Activated CD8-positive, alpha-beta T cell treated with anti-CD3 and anti-CD28 coated beads for 36 hours (primary cell): ENCODE measurements around the gene TTLL5. TPM values are rescaled to one million over a fixed set of nuclear protein-coding genes. Genes with fewer than 3 reads are reported as not detected.

Experiments
- ATAC-seq: fragments of 200-7000 bp; cut with Tn5 transposase; one replicate; pipeline ENCODE4 v1.10.0; 2021; ENCODE audit warnings: mild to moderate bottlenecking, moderate library complexity
- CTCF ChIA-PET: fragments of 350-600 bp; sonication (Branson Sonifier 250); formaldehyde crosslinking; loops from one replicate; lab custom pipeline; 2021; ENCODE audit warnings: antibody characterized with exemption; lab: Charles Lee
- POLR2A ChIA-PET: fragments of 350-600 bp; sonication (Branson Sonifier 250); formaldehyde crosslinking; loops from one replicate; lab custom pipeline; 2021; ENCODE audit warnings: antibody characterized with exemption; lab: Charles Lee
- DNase-seq: peaks from one replicate; pipeline ENCODE4 v3.0.0-alpha.2; 2020
- H3K27ac Mint-ChIP-seq: one replicate; pipeline ENCODE4 v1.8.0; 2021; ENCODE audit warnings: mild to moderate bottlenecking, mixed read lengths
- H3K27me3 Mint-ChIP-seq: one replicate; pipeline ENCODE4 v1.8.0; 2021; ENCODE audit warnings: mixed read lengths
- H3K36me3 Mint-ChIP-seq: one replicate; pipeline ENCODE4 v1.8.0; 2021; ENCODE audit warnings: low read depth, mixed read lengths
- H3K4me1 Mint-ChIP-seq: one replicate; pipeline ENCODE4 v1.8.0; 2021; ENCODE audit warnings: low read depth, mixed read lengths
- H3K4me3 Mint-ChIP-seq: one replicate; pipeline ENCODE4 v1.8.0; 2021; ENCODE audit warnings: mild to moderate bottlenecking, moderate library complexity, mixed read lengths
- H3K9me3 Mint-ChIP-seq: one replicate; pipeline ENCODE4 v1.8.0; 2021; ENCODE audit warnings: mixed read lengths
- CTCF ChIP-seq: fragments of 200-600 bp; IDR thresholded peaks from one replicate; pipeline ENCODE4 v1.8.0; 2022; ENCODE audit warnings: antibody characterized with exemption, mild to moderate bottlenecking
- intact Hi-C: fragments of 100-400 bp; cut with micrococcal nuclease; formaldehyde crosslinking; loops from one replicate; pipeline ENCODE4 v1.10.0; 2022
- total RNA-seq, 2 experiments: library from RNA; stranded (reverse); gene quantifications; one replicate each; pipeline ENCODE4 v1.2.3, GENCODE V29; 2021

TTLL5 gene
- total RNA-seq, 2 experiments from 2014 or later = 23.6 to 27.2 TPM

- TF ChIP-seq CTCF = no peak
- ATAC-seq (no peak), DNase-seq (no peak)
- no peak overlapping the region for H3K4me3 Mint-ChIP-seq
- no peaks in the 10 kb centered on the region for H3K27me3 Mint-ChIP-seq
- CTCF ChIA-PET = interaction anchor here (1.3 to 2.4 kb wide), 5 partner anchors 18 to 112 kb away, joined by 3 to 9 read pairs (median 4); no protein-coding TSS in a partner anchor
- H3K4me1 Mint-ChIP-seq = peaks cover 19% of the 10 kb centered on the region
- H3K27ac Mint-ChIP-seq = no peak overlapping the region
- peaks cover 34% of the 10 kb centered on the region for H3K36me3 Mint-ChIP-seq
- intact Hi-C loops = no loop called here
- POLR2A ChIA-PET = interaction anchor here (0.6 to 1.3 kb wide), 2 partner anchors 12 to 138 kb away, joined by 3 to 4 read pairs; partner anchors contain the start of genes ERG28 and TTLL5
- H3K9me3 Mint-ChIP-seq = peaks cover 4% of the 10 kb centered on the region
These were observed 11.7 kb downstream of the TTLL5 start for GRCh38 chr14:75672605-75673192.

GRCh38 chr14:75673345-75674035 lies 12.4 kb downstream of the TTLL5 start:
- peak; percentile 87 for ATAC-seq
- POLR2A ChIA-PET = interaction anchor here (0.6 to 1.3 kb wide), 2 partner anchors 12 to 139 kb away, joined by 3 to 4 read pairs; partner anchors contain the start of genes ERG28 and TTLL5
- intact Hi-C loops = no loop called here

GRCh38 chr14:75675265-75675960 lies 14.4 kb downstream of the TTLL5 start:
- no peaks in the 10 kb centered on the region for H3K27me3 Mint-ChIP-seq
- H3K36me3 Mint-ChIP-seq = peaks cover 23% of the 10 kb centered on the region
- ChIA-PET CTCF (interaction anchor here (1.1 to 1.9 kb wide), 4 partner anchors 9 to 114 kb away, joined by 3 to 9 read pairs (median 4); no protein-coding TSS in a partner anchor), POLR2A (no interaction called here)
- H3K9me3 Mint-ChIP-seq = peaks cover 4% of the 10 kb centered on the region
- ATAC-seq = no peak
- no peak overlapping the region for H3K27ac Mint-ChIP-seq
- DNase-seq = no peak
- peaks cover 17% of the 10 kb centered on the region for H3K4me1 Mint-ChIP-seq
- intact Hi-C loops = no loop called here
- TF ChIP-seq CTCF = no peak
- no peak overlapping the region for H3K4me3 Mint-ChIP-seq

More at GRCh38 chr14:75673345-75674035, 12.4 kb downstream of the TTLL5 start:
- Mint-ChIP-seq H3K27ac (peak overlapping the region; percentile 71), H3K36me3 (peaks cover 34% of the 10 kb centered on the region), H3K4me1 (peaks cover 19% of the 10 kb centered on the region), H3K27me3 (no peaks in the 10 kb centered on the region), H3K9me3 (peaks cover 4% of the 10 kb centered on the region), H3K4me3 (no peak overlapping the region)
- DNase-seq = no peak
- TF ChIP-seq CTCF = no peak
- CTCF ChIA-PET = interaction anchor here (1.3 to 2.4 kb wide), 4 partner anchors 19 to 112 kb away, joined by 3 to 9 read pairs (median 4); no protein-coding TSS in a partner anchor

GRCh38 chr14:75685910-75686309 lies 24.9 kb downstream of the TTLL5 start:
- POLR2A ChIA-PET = interaction anchor here (0.7 kb wide), 1 partner anchor 29 kb away, joined by 4 read pairs; no protein-coding TSS in a partner anchor
- H3K27ac Mint-ChIP-seq = no peak overlapping the region
- H3K4me1 Mint-ChIP-seq = peaks cover 6% of the 10 kb centered on the region
- H3K9me3 Mint-ChIP-seq = no peaks in the 10 kb centered on the region
- H3K4me3 Mint-ChIP-seq = no peak overlapping the region
- CTCF ChIA-PET = no interaction called here
- H3K27me3 Mint-ChIP-seq = no peaks in the 10 kb centered on the region
- TF ChIP-seq CTCF = no peak
- H3K36me3 Mint-ChIP-seq = peaks cover 22% of the 10 kb centered on the region
- intact Hi-C loops = no loop called here
- DNase-seq = no peak
- no peak for ATAC-seq
